Stimulated activated CD4-positive, alpha-beta T cell treated with anti-CD3 and anti-CD28 coated beads, Interleukin-2, amount 100 ng/mL, for 24 hours (primary cell): ENCODE measurements around the gene KCTD18.

Experiments used
- DNase-seq, 2 donors: peaks; one replicate each; pipeline ENCODE4 v3.0.0-alpha.2; 2020

The KCTD18 gene

DNA sequence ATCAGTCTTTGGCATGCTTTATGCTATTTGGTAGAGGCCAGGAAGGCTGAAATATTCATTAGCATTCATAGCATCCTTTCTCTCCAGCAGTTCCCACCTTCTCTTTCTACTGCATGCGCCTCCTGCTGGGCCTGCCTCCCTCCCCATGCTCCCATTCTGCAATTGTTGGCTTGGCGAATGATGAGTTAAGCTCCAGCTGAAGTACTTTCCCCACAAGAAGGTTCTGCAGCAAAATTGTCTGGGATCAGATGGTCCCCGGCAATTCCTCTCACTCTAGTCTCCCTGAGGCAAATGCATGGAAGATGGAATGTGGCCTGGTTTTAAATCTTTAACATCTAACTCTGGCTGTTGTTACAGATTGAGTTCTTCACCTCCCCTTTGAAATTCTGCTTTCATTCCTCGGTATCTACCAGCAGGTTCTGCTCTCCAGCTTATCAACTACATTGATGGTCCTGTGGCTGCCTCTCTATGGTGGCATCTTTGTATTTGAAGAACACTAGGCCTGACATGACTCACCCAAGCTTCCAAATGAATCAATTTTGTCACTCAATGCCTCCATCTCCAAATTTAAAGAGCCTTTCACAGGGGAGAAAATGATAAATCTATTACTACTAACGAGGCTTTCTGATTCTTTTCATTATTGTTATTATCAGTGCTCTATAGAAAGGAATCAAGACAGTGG, 55.9 kb downstream of the KCTD18 start:
- no peak for DNase-seq

DNA sequence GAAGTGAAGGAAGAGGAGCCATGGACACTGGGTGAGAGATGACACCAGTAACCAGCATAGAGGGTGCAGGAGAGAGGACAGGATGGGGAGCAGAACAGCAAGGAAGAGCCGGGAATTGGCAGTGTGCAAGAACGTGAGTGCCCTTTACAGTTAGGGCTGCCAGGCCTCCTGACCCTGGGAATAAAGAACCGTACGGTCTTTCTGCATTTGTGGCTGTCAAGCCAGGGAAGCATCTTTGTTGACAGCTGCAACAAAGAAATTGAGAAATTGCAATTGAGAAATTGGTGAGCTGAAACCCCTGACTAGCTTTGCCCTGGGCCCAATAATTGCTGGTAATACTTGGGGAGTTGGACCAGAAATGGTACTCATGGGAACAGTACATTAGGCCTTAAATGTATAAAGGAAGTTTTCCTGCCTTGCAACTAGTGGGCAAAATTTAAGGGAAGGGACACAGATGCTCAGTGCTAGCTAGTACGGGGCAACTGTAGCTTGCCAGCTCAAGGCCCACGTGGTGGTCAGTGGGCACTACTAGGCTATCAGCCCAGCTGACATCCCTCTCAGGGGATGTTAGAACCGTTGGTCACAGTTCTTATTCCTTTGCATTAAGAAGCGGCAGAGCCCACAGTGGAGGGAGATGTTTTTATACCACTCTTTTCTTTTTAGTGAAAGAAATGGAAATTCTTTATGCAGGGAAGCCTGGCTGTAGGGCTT, 56.6 kb downstream of the KCTD18 start:
- DNase-seq: no peak

DNA sequence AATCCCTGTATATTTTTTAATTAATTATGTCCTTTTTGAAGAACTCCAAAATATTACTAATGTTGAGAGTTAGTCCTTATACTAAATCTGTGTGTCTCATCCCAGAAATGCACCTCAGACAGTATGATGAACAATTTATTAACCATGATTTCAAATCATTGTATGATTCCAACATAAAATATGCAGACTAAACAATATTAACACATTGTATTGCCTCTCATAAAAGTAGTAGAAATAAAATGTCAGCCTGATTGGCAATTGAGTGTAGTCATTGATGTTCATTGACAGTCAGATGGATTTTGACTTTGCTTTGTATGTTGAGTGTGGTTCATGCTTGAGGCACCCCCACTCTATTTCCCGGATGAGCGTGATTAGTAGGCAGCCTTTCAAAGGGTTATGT, 57.5 kb downstream of the KCTD18 start:
- no peak for DNase-seq

DNA sequence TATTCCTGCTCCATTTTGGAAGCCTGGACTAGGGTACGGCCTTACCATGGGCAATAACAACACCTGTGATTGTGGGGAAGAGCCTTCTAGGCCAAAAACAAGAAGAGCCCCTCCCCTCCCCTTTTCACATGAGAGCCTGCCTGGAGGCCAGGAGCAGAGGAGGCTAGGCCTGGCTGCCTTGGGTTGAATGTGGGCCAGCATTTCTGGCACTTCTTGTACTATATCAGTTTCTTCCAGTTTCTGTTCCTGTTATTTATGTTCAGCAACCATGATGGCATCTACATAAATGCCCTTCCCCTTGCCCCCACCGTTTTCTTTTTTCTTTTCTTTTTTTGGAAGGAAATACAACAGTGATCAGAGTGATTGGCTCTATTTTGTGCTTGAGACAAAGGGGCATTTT, 58.4 kb downstream of the KCTD18 start:
- no peak for DNase-seq

DNA sequence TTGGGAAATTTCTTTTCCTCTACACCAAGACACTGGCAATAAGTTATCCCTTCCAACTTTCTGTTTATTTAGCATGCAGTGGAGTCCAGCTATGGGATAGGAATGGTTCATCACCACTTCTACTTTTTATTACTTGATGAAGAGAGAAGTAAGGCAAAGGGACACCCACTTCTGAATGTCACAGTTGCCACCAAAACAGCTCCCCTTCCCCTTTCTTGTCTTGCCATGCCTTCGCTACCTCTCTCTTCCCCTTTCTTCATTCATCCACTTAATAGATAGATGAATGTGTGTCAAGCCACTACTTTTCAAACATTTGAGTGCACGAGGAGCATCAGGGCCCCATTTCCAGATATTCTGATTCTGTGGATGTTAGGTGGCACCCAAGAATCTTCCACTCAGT, 59.6 kb downstream of the KCTD18 start:
- DNase-seq: no peak

DNA sequence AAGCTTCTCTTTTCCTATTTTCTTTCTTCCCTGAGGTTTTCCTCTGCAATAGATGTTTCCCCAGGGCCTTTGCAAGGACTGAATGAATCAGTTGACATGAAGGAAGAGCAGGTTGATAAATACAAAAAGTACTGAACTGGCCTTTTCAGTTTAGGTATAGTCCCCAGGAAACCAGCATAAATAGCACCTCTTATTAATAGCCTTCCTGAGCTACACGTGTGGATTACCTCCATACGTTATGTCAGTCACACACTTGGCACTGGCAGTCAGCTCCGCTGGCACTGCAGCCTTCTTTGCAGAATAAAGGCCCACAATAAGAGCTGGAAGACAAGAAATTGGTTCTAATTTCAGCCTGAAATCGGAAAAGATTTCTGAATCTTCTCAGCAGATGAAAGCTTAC, 60.7 kb downstream of the KCTD18 start:
- no peak for DNase-seq

DNA sequence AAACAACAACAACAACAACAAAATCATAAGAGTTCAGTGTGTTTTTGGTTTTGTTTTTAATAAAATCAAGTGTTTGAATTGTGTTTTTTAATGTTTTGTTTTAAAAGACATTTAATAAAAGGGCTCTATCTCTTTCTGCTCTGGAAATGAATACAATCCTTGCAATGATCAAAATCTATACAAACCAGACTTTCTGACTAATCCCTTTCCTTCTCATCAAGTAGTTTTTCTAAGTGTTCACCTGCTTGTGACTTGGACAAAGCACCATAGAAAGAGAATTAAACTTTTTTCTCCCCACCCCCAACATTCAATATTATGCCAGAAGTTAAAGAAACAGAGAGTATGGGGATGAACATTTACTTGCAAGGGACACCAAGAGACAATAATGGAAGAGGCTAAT, 61.4 kb downstream of the KCTD18 start:
- DNase-seq: no peak

DNA sequence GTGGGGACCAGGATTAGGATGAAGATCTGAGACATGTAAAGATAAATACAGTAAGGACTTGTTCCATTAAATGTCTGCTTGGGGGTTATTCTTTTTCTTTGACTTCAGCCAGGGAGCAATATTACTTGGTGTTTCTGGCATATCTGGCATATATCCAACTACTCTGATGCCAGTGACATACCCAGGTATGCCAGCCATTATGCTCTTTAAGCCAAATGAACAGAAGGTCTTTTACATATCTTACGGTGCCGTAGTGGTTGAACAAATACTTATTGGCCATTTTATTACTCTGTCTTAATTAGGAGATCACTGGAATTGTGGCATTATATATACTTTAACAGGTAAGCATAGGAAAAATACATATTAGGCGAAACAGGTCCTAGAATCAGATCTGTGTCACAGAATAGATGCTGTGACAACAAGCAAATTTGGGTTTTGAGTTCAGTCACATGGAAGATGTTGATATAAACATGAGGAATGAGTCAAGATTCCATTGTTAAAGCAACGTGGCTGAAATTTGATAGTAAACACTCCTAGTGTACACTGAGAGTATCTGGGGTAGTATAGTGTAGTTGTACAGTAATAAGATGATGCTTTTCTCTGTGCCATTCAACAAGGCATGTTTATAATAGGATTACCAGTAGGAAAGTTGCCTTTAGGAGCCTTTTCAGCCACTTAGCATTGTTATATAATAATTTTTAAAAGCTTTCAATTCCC, 62.6 kb downstream of the KCTD18 start:
- DNase-seq: no peak

DNA sequence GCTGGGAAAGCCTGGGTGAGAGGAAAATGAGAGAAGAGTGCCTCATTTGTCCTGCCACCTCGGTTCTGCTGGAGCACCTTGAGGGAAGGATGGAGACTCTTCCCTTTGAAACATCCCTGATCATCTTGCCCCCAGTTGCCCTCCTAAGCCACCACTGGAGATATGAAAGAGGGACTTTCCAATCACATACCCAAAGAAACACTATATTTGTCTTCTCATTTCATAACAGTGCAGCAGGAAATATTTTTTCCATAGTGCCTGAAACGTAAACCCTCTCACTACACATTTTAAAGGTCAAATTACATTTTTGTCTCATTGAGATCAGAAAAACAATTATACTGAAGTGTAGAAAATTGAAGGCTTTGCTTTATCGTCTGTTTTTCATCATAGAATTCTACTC, 63.3 kb downstream of the KCTD18 start:
- DNase-seq: no peak

DNA sequence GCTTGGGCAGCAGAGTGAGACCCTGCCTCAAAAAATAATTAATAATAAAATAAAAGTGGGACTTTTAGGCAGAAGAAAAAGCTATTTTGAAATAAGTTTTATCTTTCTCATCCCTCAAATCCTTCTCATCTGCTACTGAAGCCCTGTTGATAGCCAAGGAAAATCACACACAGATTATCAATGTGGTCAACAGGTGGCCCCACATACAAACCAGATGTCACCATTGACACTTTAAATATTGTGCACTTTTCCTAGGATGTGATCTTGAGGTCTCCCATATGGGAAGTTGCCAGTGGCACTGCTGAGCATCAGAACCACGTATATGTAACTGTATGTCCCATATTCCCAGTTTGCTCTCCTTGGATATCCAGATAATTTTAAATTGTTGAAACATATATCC, 64.6 kb downstream of the KCTD18 start:
- no peak for DNase-seq

DNA sequence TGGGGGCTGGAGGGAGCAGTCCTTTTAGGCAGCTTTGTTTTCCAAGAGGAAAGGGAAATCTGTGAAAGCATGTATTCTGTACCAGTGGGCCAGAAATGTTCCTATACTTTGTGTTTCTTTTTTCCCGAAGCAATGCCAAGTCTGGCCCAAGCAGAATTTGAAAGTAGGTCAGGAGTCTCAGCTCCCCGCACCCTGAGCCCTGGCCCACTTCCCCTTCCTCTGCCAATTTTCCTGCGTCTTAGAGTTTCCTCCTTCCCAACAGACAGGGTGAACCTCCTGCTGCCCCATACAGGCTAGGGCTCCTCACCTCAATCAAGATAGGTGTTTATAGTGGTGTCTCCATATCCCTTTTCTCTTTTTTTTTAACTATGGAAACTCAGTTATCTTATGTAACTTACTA, 65.3 kb downstream of the KCTD18 start:
- no peak for DNase-seq

DNA sequence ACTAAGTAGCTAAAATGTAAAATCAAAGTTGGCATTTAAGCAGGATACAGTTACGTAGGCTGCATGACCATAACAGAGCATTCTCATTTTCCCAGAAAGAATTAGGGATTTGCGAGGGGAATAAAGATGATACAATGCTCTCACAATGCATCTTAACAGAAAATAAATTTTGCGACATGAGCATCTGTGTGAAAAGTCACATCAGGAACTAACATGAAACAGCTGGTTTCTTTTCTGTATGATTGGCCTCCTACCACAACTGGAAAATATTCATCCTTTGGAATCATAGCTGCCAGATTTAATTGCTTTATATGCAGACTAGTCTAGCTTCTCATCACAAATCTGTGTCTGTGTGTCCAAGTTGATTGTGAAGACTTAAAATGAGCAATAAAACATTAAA, 66.0 kb downstream of the KCTD18 start:
- DNase-seq: no peak

DNA sequence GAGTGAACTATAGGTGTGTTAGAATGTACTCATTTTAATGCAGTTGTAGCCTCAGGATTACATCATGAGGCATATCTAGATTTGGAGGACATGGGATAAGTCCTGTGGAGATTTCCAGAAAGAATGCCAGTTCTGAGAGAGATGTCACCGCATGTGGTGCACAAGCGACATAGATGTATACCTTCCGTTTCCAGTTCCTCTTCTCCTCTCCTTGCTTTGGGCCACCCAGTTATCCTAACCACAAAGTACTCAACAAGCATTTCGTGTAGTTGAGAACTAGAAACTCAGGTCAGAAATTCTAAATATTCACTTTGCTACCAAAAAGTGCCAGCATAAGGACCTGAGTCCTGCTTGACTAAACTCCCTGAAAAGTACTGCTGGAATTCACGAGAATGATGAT, 66.5 kb downstream of the KCTD18 start:
- no peak for DNase-seq

DNA sequence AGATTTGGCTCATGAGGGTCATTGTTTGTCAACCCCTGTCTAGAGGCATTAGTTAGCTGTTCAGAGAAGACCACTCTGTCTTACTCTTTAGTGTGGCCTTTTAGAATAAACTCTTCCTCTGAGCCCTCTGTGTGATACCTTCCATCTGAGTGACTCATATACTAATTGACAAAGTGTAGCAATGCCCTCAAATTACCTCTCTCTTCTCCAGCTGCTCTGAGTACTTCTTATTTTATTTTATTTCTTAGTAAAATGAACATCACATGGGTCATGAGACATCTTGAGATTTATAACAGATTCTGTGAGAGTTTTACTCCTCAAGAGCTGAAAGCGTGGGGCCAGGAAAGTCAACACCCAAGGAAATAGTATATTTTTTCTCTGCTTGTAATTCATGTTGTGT, 67.4 kb downstream of the KCTD18 start:
- DNase-seq: no peak

DNA sequence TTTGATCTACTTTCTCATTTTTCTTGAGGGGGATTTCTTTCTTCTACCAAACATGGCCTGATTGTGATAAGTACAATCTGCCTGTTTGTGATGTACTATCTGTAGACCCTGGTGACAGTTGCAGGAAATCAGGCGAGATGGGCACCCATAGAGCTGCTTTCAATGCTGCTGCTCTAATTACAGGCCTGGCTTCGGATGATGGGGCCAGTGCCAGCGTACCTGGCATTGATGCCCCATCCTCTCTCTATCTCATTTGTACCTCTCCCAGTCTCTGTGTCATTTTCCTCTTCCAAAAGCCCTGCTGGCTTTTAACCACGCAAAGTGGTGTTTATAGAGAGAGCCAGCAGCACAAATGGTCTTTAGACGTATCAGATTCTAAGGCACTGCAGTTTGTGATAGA, 69.9 kb downstream of the KCTD18 start:
- no peak for DNase-seq
